ENCODE results near the gene SNX33.
"Not testable (repeated sequence)": the region's sequence is repeated elsewhere in the genome, so short reads cannot be mapped to it uniquely, and the experiment has no call there.

SNX33 gene

GRCh38 chr15:75697974-75698747 is 50.4 kb downstream of the SNX33 start:
- H3K9me3 ChIP-seq (ENCODE audit: low read length); H2AFZ ChIP-seq (ENCODE audit: low read depth, low read length): not testable (repeated sequence)

DNA sequence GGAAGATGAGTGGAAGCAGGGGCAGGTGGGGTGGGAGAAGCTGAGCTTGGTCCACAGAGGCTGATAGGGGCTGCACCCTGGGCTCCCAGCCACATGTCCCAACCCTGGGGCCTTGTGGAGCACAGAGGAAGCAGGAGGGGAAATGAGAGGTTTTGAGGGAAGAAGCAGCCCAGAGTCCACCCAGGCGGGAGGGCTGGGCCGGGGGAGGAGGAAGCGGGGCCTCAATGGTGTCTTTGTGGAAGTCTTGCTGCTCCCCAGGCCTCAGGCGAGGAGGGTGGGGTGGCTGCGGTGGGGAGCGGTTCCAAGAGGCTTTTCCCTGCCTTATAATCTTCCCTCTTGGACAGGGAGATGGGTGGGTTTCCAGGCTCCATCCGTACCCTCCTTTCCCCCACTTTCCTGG is 51.8 kb downstream of the SNX33 start:
- not testable (repeated sequence) for H3K4me1 ChIP-seq (ENCODE audit: insufficient read depth, low read length)

More at GRCh38 chr15:75697974-75698747, 50.4 kb downstream of the SNX33 start:
- not testable (repeated sequence) for H3K36me3 ChIP-seq (ENCODE audit: insufficient read depth, low read length); H3K4me3 ChIP-seq (ENCODE audit: low read length); H3K27me3 ChIP-seq (ENCODE audit: insufficient read depth, low read length); H3K4me1 ChIP-seq (ENCODE audit: insufficient read depth, low read length)

GRCh38 chr15:75699961-75700874 is 52.5 kb downstream of the SNX33 start:
- H3K27me3 ChIP-seq (ENCODE audit: insufficient read depth, low read length); H3K9me3 ChIP-seq (ENCODE audit: low read length); H3K4me3 ChIP-seq (ENCODE audit: low read length); H3K4me1 ChIP-seq (ENCODE audit: insufficient read depth, low read length); H3K36me3 ChIP-seq (ENCODE audit: insufficient read depth, low read length); H2AFZ ChIP-seq (ENCODE audit: low read depth, low read length): not testable (repeated sequence)

More for the DNA sequence above, 51.8 kb downstream of the SNX33 start:
- H3K9me3 ChIP-seq (ENCODE audit: low read length); H3K27me3 ChIP-seq (ENCODE audit: insufficient read depth, low read length); H3K36me3 ChIP-seq (ENCODE audit: insufficient read depth, low read length); H2AFZ ChIP-seq (ENCODE audit: low read depth, low read length); H3K4me3 ChIP-seq (ENCODE audit: low read length): not testable (repeated sequence)

DNA sequence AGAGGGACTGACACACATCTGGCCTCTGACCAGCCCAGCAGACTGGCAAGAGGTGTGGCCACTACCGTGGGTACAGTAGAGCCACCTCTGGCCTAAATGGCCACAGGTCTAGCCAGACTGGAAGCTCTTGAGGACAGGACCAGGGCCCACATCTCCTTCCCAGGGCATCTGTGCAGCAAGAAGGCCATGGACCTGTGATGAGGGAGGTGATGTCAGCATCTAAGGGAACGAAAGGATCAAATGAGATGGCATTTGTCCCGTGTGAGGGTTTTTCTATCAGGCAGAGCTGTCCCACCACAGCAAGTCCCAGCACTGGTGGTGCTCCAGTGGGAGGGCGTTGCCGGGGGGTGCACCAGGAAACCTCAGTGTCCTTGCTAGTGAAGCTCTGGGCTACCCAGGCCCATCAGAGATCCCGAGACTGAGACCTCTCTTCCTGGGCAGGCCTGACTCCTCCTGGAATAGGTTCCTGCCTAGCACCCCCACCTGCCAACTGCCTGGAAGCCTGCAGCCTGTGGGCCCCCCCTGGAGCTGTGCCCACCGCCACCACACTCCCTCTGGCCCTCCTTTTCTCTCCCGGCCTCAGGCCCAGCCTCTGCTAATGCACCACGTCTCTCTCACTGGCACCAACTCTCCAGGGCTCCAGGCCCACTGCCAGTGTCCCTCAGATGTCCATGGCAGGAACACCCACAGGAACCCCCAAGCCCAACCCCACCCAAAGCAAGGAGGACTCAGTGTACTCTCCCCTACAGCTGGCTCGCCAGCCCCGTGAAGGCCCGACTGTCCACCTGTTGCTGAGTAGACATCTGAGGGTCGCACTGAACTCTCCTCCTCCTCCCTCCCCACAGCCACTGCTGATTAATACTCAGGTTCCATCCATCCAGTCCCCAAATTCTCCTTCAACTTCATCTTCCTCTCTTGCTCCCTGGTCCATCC is 53.6 kb downstream of the SNX33 start:
- H3K4me3 ChIP-seq (ENCODE audit: low read length); H3K4me1 ChIP-seq (ENCODE audit: insufficient read depth, low read length): not testable (repeated sequence)

DNA sequence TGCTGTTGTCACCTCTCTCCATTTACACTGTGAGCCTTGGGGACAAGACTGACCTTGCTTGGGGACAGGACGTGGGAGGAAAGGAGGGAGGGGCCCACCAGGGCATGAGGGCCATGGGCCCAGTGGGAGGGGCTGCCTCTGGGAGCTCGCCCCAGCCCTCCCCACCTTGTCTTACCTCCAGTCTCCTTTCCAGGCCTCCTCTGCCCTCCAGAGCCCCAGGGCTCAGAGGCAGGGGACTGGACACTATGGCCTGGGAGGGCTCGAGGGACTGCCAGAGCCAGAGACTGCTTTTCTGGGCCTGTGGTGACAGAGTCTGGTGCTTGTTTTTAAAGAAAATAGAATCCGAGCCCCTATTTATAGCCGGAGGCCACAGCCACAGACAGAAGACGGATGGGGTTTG is 54.7 kb downstream of the SNX33 start:
- Histone ChIP-seq H3K4me1 (ENCODE audit: insufficient read depth, low read length) (no peaks in the 10 kb centered on the region), H3K4me3 (ENCODE audit: low read length) (no peak overlapping the region), H3K27me3 (ENCODE audit: insufficient read depth, low read length) (peaks cover 3% of the 10 kb centered on the region), H3K9me3 (ENCODE audit: low read length) (no peaks in the 10 kb centered on the region), H3K36me3 (ENCODE audit: insufficient read depth, low read length) (no peaks in the 10 kb centered on the region), H2AFZ (ENCODE audit: low read depth, low read length) (no peak overlapping the region)

More for the DNA sequence above, 53.6 kb downstream of the SNX33 start:
- H2AFZ ChIP-seq (ENCODE audit: low read depth, low read length); H3K27me3 ChIP-seq (ENCODE audit: insufficient read depth, low read length); H3K9me3 ChIP-seq (ENCODE audit: low read length); H3K36me3 ChIP-seq (ENCODE audit: insufficient read depth, low read length): not testable (repeated sequence)

DNA sequence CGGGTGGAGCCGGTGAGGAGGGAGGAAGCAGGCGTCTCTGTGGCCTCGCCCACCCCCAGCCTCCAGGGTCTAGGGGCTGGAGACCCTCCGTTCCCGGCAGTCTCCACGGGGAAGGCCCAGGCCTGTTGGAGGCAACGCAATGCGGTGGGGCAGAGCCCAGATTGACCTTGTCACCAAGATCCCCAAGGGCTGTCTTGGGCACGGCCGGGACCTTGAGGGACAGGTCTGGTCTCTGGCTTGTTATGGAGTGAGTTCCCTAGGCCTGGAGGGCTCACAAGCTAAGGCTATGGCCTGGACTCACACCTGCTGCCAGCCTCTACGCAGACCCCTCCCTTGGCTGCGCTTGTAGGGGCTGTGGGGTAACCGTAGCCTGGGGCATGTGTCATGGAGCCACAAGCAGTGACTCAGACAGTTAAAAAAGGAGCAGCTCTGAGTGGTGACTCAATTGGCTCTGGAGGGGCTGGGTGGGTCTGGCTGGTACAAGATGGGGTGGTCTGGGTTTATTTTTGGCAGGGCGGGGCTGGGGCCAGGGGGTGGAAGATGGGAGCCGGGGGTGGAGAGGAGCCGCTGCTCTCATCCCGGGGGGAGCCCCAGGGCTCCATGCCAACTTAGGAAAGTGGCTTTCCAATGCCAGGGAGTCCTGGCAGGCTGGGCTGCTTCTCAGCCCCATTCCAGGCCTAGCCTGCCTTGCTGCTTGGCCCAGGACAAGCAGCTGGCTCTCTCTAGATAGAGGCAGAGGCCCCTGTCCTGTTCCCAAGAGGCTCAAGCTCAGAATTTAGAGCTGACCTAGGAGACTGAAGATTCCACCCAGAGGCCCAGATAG is 55.9 kb downstream of the SNX33 start:
- H3K4me1 ChIP-seq (ENCODE audit: insufficient read depth, low read length); H3K9me3 ChIP-seq (ENCODE audit: low read length); H3K27me3 ChIP-seq (ENCODE audit: insufficient read depth, low read length); H2AFZ ChIP-seq (ENCODE audit: low read depth, low read length); H3K36me3 ChIP-seq (ENCODE audit: insufficient read depth, low read length); H3K4me3 ChIP-seq (ENCODE audit: low read length): not testable (repeated sequence)

DNA sequence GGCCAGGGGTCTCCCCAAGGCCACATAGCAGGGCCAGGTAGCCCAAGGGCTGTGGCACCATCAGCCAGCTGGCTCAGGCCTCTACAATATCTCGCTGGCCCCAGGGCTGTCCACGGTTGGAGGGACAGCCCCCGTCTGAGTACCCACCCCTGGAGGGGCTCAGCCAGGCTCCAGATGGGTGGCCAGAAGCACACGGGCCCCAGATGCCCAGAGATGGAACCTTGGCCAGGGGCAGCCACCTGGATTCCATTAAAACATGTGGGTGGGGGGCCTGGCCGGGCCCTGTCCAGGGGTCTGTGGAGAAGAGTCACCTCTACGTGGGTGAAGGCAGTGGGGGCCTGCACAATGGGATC is 56.5 kb downstream of the SNX33 start:
- no peaks in the 10 kb centered on the region for H3K4me1 ChIP-seq (ENCODE audit: insufficient read depth, low read length)
- no peaks in the 10 kb centered on the region for H3K9me3 ChIP-seq (ENCODE audit: low read length)
- H3K4me3 ChIP-seq (ENCODE audit: low read length), result no peak overlapping the region
- no peak overlapping the region for H2AFZ ChIP-seq (ENCODE audit: low read depth, low read length)
- no peaks in the 10 kb centered on the region for H3K36me3 ChIP-seq (ENCODE audit: insufficient read depth, low read length)
- peaks cover 3% of the 10 kb centered on the region for H3K27me3 ChIP-seq (ENCODE audit: insufficient read depth, low read length)

DNA sequence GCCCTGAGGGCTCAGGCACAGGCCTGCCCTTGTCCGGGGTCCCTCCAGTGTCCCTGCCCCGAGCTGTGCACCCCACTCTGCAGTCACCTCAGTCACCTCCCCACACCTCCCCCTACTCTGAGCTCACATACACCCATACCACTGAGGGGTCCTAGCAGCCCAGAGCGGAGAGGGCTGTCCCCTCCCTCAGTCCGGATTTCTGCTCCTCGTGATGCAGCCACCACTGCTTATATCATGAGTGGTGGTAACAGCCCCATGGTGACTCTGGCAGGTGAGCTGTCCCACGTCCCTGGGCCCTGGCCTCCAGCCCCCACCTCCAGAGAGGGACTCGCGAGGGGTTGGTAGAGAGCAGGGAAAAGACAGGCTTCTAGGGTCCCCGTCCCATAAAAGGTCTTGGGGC is 56.9 kb downstream of the SNX33 start:
- H3K4me1 ChIP-seq (ENCODE audit: insufficient read depth, low read length), result no peaks in the 10 kb centered on the region
- no peak overlapping the region for H3K4me3 ChIP-seq (ENCODE audit: low read length)
- no peak overlapping the region for H2AFZ ChIP-seq (ENCODE audit: low read depth, low read length)
- no peaks in the 10 kb centered on the region for H3K36me3 ChIP-seq (ENCODE audit: insufficient read depth, low read length)
- peaks cover 3% of the 10 kb centered on the region for H3K27me3 ChIP-seq (ENCODE audit: insufficient read depth, low read length)
- no peaks in the 10 kb centered on the region for H3K9me3 ChIP-seq (ENCODE audit: low read length)

DNA sequence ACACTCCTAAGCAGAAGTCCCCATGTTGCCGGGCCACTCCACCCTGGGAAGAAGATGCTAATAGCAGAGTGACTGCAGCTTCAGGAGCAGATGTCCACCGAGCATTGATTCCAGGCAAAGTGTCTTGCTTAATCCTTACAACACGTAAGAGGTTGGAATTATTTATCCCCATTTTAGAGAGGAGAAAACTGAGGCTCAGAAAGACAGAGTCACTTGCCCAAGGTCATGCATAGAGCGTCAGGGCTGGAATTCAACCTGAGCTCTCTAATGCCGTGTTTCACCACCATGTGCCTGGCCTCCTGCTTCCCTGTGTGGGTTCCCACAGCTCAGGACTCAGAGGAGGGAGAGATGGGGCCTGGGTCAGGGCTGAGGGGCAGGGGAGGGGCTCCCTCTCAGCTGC is 57.7 kb downstream of the SNX33 start:
- not testable (repeated sequence) for H3K4me3 ChIP-seq (ENCODE audit: low read length); H2AFZ ChIP-seq (ENCODE audit: low read depth, low read length); H3K4me1 ChIP-seq (ENCODE audit: insufficient read depth, low read length); H3K27me3 ChIP-seq (ENCODE audit: insufficient read depth, low read length); H3K9me3 ChIP-seq (ENCODE audit: low read length); H3K36me3 ChIP-seq (ENCODE audit: insufficient read depth, low read length)

- Histone ChIP-seq H3K27me3 (ENCODE audit: insufficient read depth, low read length) (peaks cover 3% of the 10 kb centered on the region), H3K36me3 (ENCODE audit: insufficient read depth, low read length) (no peaks in the 10 kb centered on the region), H3K4me1 (ENCODE audit: insufficient read depth, low read length) (no peaks in the 10 kb centered on the region), H2AFZ (ENCODE audit: low read depth, low read length) (no peak overlapping the region), H3K9me3 (ENCODE audit: low read length) (no peaks in the 10 kb centered on the region), H3K4me3 (ENCODE audit: low read length) (no peak overlapping the region)
These were observed 58.4 kb downstream of the SNX33 start for GRCh38 chr15:75705854-75706681.

DNA sequence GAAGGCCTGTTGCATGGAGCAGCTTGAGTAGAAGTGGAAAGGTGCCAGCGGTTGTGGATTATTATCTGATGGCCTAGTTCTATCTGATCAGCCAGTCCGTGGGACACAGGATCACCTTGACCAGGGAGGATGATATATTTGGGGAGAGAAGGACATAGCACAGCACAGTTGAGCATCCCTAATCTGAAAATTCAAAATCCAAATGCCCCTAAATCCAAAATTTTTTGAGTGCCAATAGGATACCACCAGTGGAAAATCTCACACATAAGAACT is 58.9 kb downstream of the SNX33 start:
- Histone ChIP-seq H3K9me3 (ENCODE audit: low read length) (no peaks in the 10 kb centered on the region), H3K4me1 (ENCODE audit: insufficient read depth, low read length) (no peaks in the 10 kb centered on the region), H3K4me3 (ENCODE audit: low read length) (no peak overlapping the region), H2AFZ (ENCODE audit: low read depth, low read length) (no peak overlapping the region), H3K27me3 (ENCODE audit: insufficient read depth, low read length) (peaks cover 3% of the 10 kb centered on the region), H3K36me3 (ENCODE audit: insufficient read depth, low read length) (no peaks in the 10 kb centered on the region)

GRCh38 chr15:75709458-75709857 is 61.7 kb downstream of the SNX33 start:
- not testable (repeated sequence) for H3K9me3 ChIP-seq (ENCODE audit: low read length); H3K4me3 ChIP-seq (ENCODE audit: low read length); H3K36me3 ChIP-seq (ENCODE audit: insufficient read depth, low read length); H2AFZ ChIP-seq (ENCODE audit: low read depth, low read length); H3K4me1 ChIP-seq (ENCODE audit: insufficient read depth, low read length); H3K27me3 ChIP-seq (ENCODE audit: insufficient read depth, low read length)

Data from neuron (in vitro differentiated cells).